ENCODE measurements around the gene RRP1. TPM values are rescaled to one million over a fixed set of nuclear protein-coding genes. Genes with fewer than 3 reads are reported as not detected.

RRP1 gene
- total and polyA plus RNA-seq, 5 donors from 2014 or later: 12.1 to 24.1 (median 14.8) TPM

DNA sequence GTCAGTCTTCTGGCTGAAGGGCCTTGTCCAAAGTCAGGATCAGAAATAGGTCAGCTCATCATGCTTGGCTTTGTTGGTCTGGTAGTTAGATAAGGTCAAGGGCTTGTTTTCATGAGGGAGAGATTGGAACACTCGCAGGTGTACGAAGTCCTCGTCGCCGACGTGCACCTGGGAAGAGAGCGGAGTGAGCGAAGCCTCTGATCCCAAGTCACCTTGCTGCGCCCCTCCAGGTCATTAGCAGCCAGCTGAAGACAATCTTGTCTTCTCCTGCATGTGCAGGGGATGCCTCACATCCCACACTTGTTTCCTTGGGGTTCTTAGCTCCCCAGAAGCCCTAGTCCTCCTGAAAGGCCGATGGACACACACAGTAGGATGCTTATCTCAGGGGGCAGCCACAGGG is 15.2 kb upstream of the RRP1 start:
- Mint-ChIP-seq H3K27me3 (no peaks in the 10 kb centered on the region), H3K9me3 (peaks cover 0 to 2% (median 0%) of the 10 kb centered on the region in 7 donors), H3K27ac (peak overlapping the region in 1 of 3 donors; percentile 52), H3K4me3 (peak overlapping the region; percentile 53 to 98 (median 95)), H3K36me3 (peaks cover 6% of the 10 kb centered on the region), H3K4me1 (peaks cover 10 to 44% (median 25%) of the 10 kb centered on the region in 4 donors)
- DNase-seq: no peak
- Histone ChIP-seq H3K4me1 (ENCODE audit: control insufficient read depth, insufficient read depth, low read length, poor library complexity, severe bottlenecking) (peaks cover 31% of the 10 kb centered on the region), H3K36me3 (ENCODE audit: control insufficient read depth, insufficient read depth, low read length) (peaks cover 16% of the 10 kb centered on the region), H3K9me3 (ENCODE audit: control insufficient read depth in 2 of 2, low read length in 2 of 2) (no peaks in the 10 kb centered on the region), H3K27me3 (ENCODE audit: control insufficient read depth, insufficient read depth, low read length) (no peaks in the 10 kb centered on the region), H3K27ac (ENCODE audit: insufficient read depth, low read length, poor library complexity, severe bottlenecking) (no peak overlapping the region), H3K4me3 (ENCODE audit: low read depth, low read length) (no peak overlapping the region)
- ATAC-seq (ENCODE audit: low read depth in 2 of 2): no peak

DNA sequence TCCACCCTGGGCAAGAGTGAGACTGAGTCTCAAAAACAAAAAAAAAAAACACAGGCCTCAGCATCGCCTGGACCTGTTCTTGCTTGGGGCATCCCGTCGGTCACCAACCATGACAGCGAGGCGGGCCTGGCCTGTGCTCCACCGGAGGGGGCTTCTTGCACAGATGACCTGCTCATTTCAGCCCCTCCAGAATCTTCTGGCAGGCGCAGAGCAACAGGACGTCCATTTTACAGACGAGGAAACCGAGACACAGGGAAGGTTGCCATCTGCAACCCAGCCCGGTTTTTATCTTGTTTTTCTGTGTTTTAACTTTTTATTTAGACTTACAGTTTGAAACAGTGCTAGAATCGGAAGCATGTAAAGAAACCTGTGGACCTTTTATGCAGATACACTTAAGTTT is 14.2 kb upstream of the RRP1 start:
- Histone ChIP-seq H3K27me3 (ENCODE audit: control insufficient read depth, insufficient read depth, low read length) (no peaks in the 10 kb centered on the region), H3K9me3 (ENCODE audit: control insufficient read depth in 2 of 2, low read length in 2 of 2) (no peaks in the 10 kb centered on the region), H3K4me1 (ENCODE audit: control insufficient read depth, insufficient read depth, low read length, poor library complexity, severe bottlenecking) (peaks cover 31% of the 10 kb centered on the region), H3K36me3 (ENCODE audit: control insufficient read depth, insufficient read depth, low read length) (peaks cover 16% of the 10 kb centered on the region), H3K27ac (ENCODE audit: insufficient read depth, low read length, poor library complexity, severe bottlenecking) (no peak overlapping the region), H3K4me3 (ENCODE audit: low read depth, low read length) (peak overlapping the region; percentile 80)
- ATAC-seq (ENCODE audit: low read depth in 2 of 2): no peak
- Mint-ChIP-seq H3K4me1 (peaks cover 10 to 48% (median 26%) of the 10 kb centered on the region in 4 donors), H3K27ac (peak overlapping the region in 2 of 3 donors; percentile 87), H3K27me3 (no peaks in the 10 kb centered on the region), H3K4me3 (peak overlapping the region; percentile 94 to 98 (median 97)), H3K9me3 (peaks cover 0 to 2% (median 0%) of the 10 kb centered on the region in 7 donors), H3K36me3 (peaks cover 6% of the 10 kb centered on the region)
- DNase-seq: no peak

DNA sequence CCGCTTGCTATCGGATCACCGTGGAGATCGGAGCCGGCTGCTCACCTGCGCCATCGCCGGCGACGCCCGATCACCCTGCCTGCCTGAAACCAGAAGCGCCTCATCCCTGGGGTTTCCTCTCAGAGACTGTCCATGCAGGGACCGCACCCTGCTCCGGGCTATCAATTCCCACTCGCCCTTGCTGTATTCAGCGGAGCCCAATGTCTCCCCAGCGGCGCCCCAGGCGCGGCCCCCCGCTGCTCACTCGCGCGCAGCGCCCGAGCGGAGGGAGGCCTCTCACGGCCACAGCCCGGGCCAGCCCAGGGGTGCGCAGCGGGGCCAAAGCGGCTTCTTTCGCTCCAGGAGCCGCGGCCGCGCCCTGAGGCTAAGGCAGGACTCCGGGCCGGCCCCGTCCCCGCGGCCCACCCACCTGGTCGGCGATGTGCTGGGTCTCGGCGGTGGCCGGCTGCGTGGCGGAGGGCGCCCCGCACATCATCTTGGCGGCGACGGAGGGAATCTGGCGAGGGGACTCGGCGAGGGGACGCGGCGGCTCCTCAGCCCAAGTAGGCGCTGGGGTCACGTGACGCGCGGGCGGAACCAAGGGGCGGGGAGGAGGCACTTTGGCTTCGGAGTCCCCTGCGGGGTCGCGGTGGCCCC is 13.5 kb upstream of the RRP1 start, which contains the start of gene CSTB:
Gene CSTB, minus strand, starts transcription at position 514 of the 636 bp plus-strand sequence. Its CDS starts 39 bp downstream, at position 475.
- peaks cover 31% of the 10 kb centered on the region for H3K4me1 ChIP-seq (ENCODE audit: control insufficient read depth, insufficient read depth, low read length, poor library complexity, severe bottlenecking)
- Mint-ChIP-seq H3K4me1 (peaks cover 10 to 48% (median 26%) of the 10 kb centered on the region in 4 donors), H3K27me3 (no peaks in the 10 kb centered on the region), H3K36me3 (peaks cover 6% of the 10 kb centered on the region), H3K9me3 (peaks cover 0 to 2% (median 0%) of the 10 kb centered on the region in 7 donors), H3K27ac (peak within 1 kb of the TSS; percentile 70 to 87 (median 87)), H3K4me3 (peak within 1 kb of the TSS; percentile 94 to 98 (median 97))
- H3K4me3 ChIP-seq (ENCODE audit: low read depth, low read length): peak within 1 kb of the TSS; percentile 80
- H3K27me3 ChIP-seq (ENCODE audit: control insufficient read depth, insufficient read depth, low read length): no peaks in the 10 kb centered on the region
- H3K36me3 ChIP-seq (ENCODE audit: control insufficient read depth, insufficient read depth, low read length): peaks cover 16% of the 10 kb centered on the region
- DNase-seq: peak; percentile 81 to 84 (median 83)
- peak; percentile 71 for ATAC-seq (ENCODE audit: low read depth in 2 of 2)
- H3K27ac ChIP-seq (ENCODE audit: insufficient read depth, low read length, poor library complexity, severe bottlenecking): peak within 1 kb of the TSS; percentile 80
- no peaks in the 10 kb centered on the region for H3K9me3 ChIP-seq (ENCODE audit: control insufficient read depth in 2 of 2, low read length in 2 of 2)

DNA sequence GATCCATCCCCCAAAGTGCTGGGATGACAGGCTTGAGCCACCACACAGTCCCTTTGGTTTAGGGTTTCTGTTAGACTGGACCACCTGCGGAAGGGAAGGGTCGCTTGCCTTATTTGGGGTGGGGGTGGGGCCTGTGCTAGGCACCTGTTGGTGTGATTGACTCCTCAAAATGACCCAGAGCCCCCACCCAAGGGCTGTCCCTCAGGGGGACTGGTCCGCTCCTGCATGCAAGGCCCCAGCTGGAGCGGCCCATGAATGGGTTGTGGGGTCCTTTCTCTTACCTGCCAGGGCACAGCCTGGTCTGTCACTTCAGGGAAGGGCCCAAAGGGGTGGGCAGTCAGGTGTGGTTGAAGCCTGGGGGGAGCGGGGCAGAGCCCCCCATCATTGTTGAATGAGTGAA is 11.4 kb upstream of the RRP1 start:
- no peak overlapping the region for H3K4me3 ChIP-seq (ENCODE audit: low read depth, low read length)
- H3K27me3 Mint-ChIP-seq: no peaks in the 10 kb centered on the region
- ATAC-seq (ENCODE audit: low read depth in 2 of 2): no peak
- no peaks in the 10 kb centered on the region for H3K27me3 ChIP-seq (ENCODE audit: control insufficient read depth, insufficient read depth, low read length)
- H3K4me1 ChIP-seq (ENCODE audit: control insufficient read depth, insufficient read depth, low read length, poor library complexity, severe bottlenecking): peaks cover 31% of the 10 kb centered on the region
- peaks cover 10 to 48% (median 28%) of the 10 kb centered on the region in 4 donors for H3K4me1 Mint-ChIP-seq
- H3K9me3 ChIP-seq (ENCODE audit: control insufficient read depth in 2 of 2, low read length in 2 of 2): no peaks in the 10 kb centered on the region
- H3K9me3 Mint-ChIP-seq: peaks cover 0 to 2% (median 0%) of the 10 kb centered on the region in 7 donors
- H3K4me3 Mint-ChIP-seq: peak overlapping the region; percentile 85 to 96 (median 92)
- peaks cover 6% of the 10 kb centered on the region for H3K36me3 Mint-ChIP-seq
- H3K27ac ChIP-seq (ENCODE audit: insufficient read depth, low read length, poor library complexity, severe bottlenecking): no peak overlapping the region
- DNase-seq: no peak
- H3K36me3 ChIP-seq (ENCODE audit: control insufficient read depth, insufficient read depth, low read length): peaks cover 16% of the 10 kb centered on the region
- H3K27ac Mint-ChIP-seq: peak overlapping the region; percentile 11 to 84 (median 36)

DNA sequence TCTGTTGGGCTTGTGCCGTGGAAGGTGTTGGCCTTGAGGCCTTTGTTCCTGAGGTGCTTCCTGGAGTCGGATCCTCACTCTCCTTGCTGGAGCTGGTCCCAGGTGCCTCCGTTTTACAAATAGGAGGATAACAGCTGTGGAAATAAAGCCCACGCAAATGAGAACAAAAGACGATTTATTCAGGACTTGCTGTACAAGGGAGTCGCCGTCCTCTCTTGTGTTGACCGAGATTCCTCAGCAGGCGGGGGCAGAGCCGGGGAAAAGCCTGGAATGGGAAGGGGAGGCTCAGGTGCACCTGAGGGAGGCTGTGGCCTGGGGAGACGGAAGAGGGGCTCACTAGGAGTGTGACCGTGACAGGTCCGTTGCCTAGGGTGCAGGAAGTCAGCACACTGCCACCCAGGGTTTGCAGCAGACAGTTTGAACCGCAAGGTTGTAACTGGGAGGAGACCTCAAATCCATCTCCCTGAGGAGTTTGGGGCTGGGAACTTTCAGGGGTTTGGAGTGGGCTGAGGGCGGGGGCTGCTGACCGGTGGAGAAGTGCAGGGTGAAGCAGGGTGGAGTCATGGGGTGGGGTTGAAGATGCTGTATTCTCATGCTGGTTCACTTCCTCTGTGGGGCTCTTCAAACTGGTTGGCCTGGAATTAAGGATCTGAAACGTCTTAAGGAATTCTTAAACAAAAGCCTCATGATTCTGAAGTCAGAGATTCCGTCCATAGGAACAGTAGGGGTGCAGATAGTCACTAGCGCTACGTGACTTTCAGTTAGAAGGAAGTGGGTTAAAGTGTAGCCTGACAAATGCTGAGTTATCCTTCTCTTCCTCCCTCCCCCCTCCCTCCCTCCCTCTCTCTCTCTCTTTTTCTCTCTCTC is 10.7 kb upstream of the RRP1 start:
- peak in 1 of 3 donors; percentile 57 for DNase-seq
- peak overlapping the region; percentile 49 to 90 (median 75) for H3K4me3 Mint-ChIP-seq
- no peak overlapping the region for H3K27ac ChIP-seq (ENCODE audit: insufficient read depth, low read length, poor library complexity, severe bottlenecking)

DNA sequence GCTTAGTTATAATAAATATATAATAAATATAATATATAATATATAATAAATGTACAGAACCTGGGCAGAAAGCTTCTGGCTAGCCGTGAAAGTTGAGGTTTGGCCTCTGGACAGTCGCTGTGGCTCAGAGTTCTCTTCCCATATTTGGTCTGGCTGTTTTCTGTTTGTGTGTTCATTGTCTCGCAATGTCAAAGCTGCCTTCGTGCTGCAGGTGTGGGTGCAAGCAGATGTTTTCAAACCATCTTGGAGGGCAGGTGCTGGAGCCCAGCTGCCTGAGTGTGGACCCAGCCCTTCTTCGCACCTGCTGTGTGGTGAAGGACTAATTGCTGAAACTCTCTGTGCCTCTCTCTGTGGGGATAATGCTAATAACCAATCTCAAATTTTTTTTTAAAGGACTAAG is 9.7 kb upstream of the RRP1 start:
- Histone ChIP-seq H3K27ac (ENCODE audit: insufficient read depth, low read length, poor library complexity, severe bottlenecking) (no peak overlapping the region), H3K27me3 (ENCODE audit: control insufficient read depth, insufficient read depth, low read length) (no peaks in the 10 kb centered on the region), H3K4me3 (ENCODE audit: low read depth, low read length) (no peak overlapping the region), H3K9me3 (ENCODE audit: control insufficient read depth in 2 of 2, low read length in 2 of 2) (no peaks in the 10 kb centered on the region), H3K36me3 (ENCODE audit: control insufficient read depth, insufficient read depth, low read length) (no peaks in the 10 kb centered on the region), H3K4me1 (ENCODE audit: control insufficient read depth, insufficient read depth, low read length, poor library complexity, severe bottlenecking) (peaks cover 25% of the 10 kb centered on the region)
- ATAC-seq (ENCODE audit: low read depth in 2 of 2) (no peak), DNase-seq (no peak)
- Mint-ChIP-seq H3K27ac (peak overlapping the region in 1 of 3 donors; percentile 18), H3K9me3 (peaks cover 0 to 2% (median 0%) of the 10 kb centered on the region in 7 donors), H3K36me3 (no peaks in the 10 kb centered on the region), H3K4me1 (peaks cover 5 to 34% (median 22%) of the 10 kb centered on the region in 4 donors), H3K4me3 (peak overlapping the region in 3 of 4 donors; percentile 36 to 88 (median 41)), H3K27me3 (no peaks in the 10 kb centered on the region)

More for the DNA sequence above, 10.7 kb upstream of the RRP1 start:
- peaks cover 8% of the 10 kb centered on the region for H3K36me3 ChIP-seq (ENCODE audit: control insufficient read depth, insufficient read depth, low read length)
- peaks cover 9 to 41% (median 27%) of the 10 kb centered on the region in 4 donors for H3K4me1 Mint-ChIP-seq
- H3K9me3 ChIP-seq (ENCODE audit: control insufficient read depth in 2 of 2, low read length in 2 of 2): no peaks in the 10 kb centered on the region
- peak overlapping the region; percentile 11 to 84 (median 72) for H3K27ac Mint-ChIP-seq
- H3K4me1 ChIP-seq (ENCODE audit: control insufficient read depth, insufficient read depth, low read length, poor library complexity, severe bottlenecking): peaks cover 31% of the 10 kb centered on the region
- H3K27me3 Mint-ChIP-seq: no peaks in the 10 kb centered on the region
- H3K4me3 ChIP-seq (ENCODE audit: low read depth, low read length): no peak overlapping the region
- no peak for ATAC-seq (ENCODE audit: low read depth in 2 of 2)
- H3K27me3 ChIP-seq (ENCODE audit: control insufficient read depth, insufficient read depth, low read length): no peaks in the 10 kb centered on the region
- peaks cover 6% of the 10 kb centered on the region for H3K36me3 Mint-ChIP-seq
- H3K9me3 Mint-ChIP-seq: peaks cover 0 to 2% (median 0%) of the 10 kb centered on the region in 7 donors

DNA sequence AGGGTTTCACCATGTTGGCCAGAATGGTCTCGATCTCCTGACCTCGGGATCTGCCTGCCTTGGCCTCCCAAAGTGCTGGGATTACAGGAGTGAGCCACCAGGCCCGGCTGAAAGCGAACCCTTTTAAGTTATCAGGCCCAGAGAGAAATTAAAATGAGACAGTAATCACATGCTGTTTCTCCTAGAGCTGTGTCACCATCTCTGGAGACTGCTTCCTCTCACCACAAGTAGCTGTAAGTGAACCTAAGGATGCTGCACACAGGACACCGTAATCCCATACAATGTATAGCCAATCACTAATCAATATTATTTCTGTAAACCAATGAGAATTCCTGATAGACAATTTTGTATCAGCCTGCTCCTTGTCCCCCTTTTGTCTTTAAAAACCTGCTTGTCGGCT is 7.5 kb upstream of the RRP1 start:
- no peak for ATAC-seq (ENCODE audit: low read depth in 2 of 2)
- Mint-ChIP-seq H3K4me1 (peaks cover 0 to 26% (median 16%) of the 10 kb centered on the region in 4 donors), H3K9me3 (peaks cover 0 to 2% (median 0%) of the 10 kb centered on the region in 7 donors)

More for the DNA sequence above, 7.5 kb upstream of the RRP1 start:
- no peaks in the 10 kb centered on the region for H3K36me3 Mint-ChIP-seq
- peaks cover 12% of the 10 kb centered on the region for H3K4me1 ChIP-seq (ENCODE audit: control insufficient read depth, insufficient read depth, low read length, poor library complexity, severe bottlenecking)
- DNase-seq: no peak
- no peaks in the 10 kb centered on the region for H3K9me3 ChIP-seq (ENCODE audit: control insufficient read depth in 2 of 2, low read length in 2 of 2)
- no peak overlapping the region for H3K4me3 ChIP-seq (ENCODE audit: low read depth, low read length)
- H3K27ac Mint-ChIP-seq: no peak overlapping the region
- H3K27me3 Mint-ChIP-seq: no peaks in the 10 kb centered on the region
- H3K4me3 Mint-ChIP-seq: peak overlapping the region in 2 of 4 donors; percentile 27 to 56
- no peaks in the 10 kb centered on the region for H3K36me3 ChIP-seq (ENCODE audit: control insufficient read depth, insufficient read depth, low read length)
- no peak overlapping the region for H3K27ac ChIP-seq (ENCODE audit: insufficient read depth, low read length, poor library complexity, severe bottlenecking)
- no peaks in the 10 kb centered on the region for H3K27me3 ChIP-seq (ENCODE audit: control insufficient read depth, insufficient read depth, low read length)

Measured in CD4-positive, CD25-positive, alpha-beta regulatory T cell (primary cell).